ENCODE results near the gene SH3BP5. TPM values are rescaled to one million over a fixed set of nuclear protein-coding genes. Genes with fewer than 3 reads are reported as not detected.
A peak's percentile ranks its signal among the peaks of the same experiment; 100 is the strongest.
"Not testable (repeated sequence)": the region's sequence is repeated elsewhere in the genome, so short reads cannot be mapped to it uniquely, and the experiment has no call there.

Gene SH3BP5
- total and polyA plus RNA-seq, 2 experiments from 2014 or later, result 15.9 to 16.3 TPM

DNA sequence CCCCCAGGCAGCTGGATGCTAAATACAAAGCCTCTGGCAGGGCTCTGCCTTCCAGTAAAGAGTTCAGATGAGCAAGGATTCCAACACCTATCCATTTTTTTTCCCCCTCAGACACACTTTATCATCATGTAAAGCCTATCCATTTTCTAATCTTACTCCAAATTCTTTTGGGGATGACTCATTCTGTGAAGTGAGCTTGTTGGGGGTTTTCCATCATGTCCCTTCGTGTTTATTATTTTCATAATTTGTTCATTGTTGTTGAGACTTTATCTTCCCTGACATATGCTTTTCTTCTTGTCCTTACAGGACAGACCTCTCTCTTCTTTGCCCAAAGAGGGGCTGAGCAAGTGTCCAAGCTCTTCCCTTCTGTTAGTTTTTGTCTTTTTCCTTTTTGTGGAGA, 34.7 kb upstream of the SH3BP5 start:
- Histone ChIP-seq H3K79me2 (no peaks in the 10 kb centered on the region), H4K20me1 (ENCODE audit: insufficient read depth, poor library complexity, severe bottlenecking) (no peaks in the 10 kb centered on the region), H3K36me3 (replicated peaks; ENCODE audit: insufficient read depth, low read depth) (no peaks in the 10 kb centered on the region), H3K9me2 (replicated peaks; ENCODE audit: insufficient read depth) (no peaks in the 10 kb centered on the region), H3K27me3 (no peaks in the 10 kb centered on the region), H3K27ac (no peak overlapping the region), H3K9me3 (ENCODE audit: low read depth) (no peaks in the 10 kb centered on the region), H2AFZ (no peak overlapping the region), H3K4me1 (ENCODE audit: insufficient read depth) (peaks cover 4% of the 10 kb centered on the region), H3K4me3 (no peak overlapping the region), H3K4me2 (no peak overlapping the region)
- TF ChIP-seq EZH2phosphoT487 (IDR thresholded peaks at IDR 0.05; ENCODE audit: low read depth, severe bottlenecking, unreplicated experiment), result no peak
- WGBS (ENCODE audit: low lambda C conversion rate, missing lambda C conversion rate), result 44% methylated on average over 1 of the region's 1 CpG
- no peak for DNase-seq (ENCODE audit: low spot score)

DNA sequence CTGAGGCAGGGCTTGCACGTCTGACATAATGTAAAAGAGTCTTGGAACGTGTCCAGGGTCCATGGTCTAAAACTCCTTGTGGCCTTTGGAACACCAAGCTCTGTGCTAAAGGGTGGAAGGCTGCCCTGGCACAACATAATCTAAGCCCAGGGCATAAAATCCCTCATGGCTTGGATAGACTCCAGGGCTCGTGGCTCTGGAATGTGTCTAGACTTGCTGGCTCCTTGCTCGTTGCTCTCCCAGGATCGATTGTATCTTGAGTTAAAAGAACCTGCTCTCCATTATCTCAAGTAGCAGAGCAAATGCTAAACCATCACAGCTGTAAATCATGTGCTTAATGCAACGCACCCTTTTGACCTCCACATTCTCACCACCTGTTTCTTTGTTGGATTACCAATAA, 31.7 kb upstream of the SH3BP5 start:
- not testable (repeated sequence) for H3K4me1 ChIP-seq (ENCODE audit: insufficient read depth); H3K9me3 ChIP-seq (ENCODE audit: low read depth); H3K27me3 ChIP-seq; H3K4me2 ChIP-seq; H3K4me3 ChIP-seq; H3K36me3 ChIP-seq (replicated peaks; ENCODE audit: insufficient read depth, low read depth); H4K20me1 ChIP-seq (ENCODE audit: insufficient read depth, poor library complexity, severe bottlenecking); H2AFZ ChIP-seq; H3K9me2 ChIP-seq (replicated peaks; ENCODE audit: insufficient read depth); H3K79me2 ChIP-seq; H3K27ac ChIP-seq
- 36% methylated on average over 6 of the region's 6 CpGs for WGBS (ENCODE audit: low lambda C conversion rate, missing lambda C conversion rate)
- DNase-seq (ENCODE audit: low spot score), result peak; percentile 41

DNA sequence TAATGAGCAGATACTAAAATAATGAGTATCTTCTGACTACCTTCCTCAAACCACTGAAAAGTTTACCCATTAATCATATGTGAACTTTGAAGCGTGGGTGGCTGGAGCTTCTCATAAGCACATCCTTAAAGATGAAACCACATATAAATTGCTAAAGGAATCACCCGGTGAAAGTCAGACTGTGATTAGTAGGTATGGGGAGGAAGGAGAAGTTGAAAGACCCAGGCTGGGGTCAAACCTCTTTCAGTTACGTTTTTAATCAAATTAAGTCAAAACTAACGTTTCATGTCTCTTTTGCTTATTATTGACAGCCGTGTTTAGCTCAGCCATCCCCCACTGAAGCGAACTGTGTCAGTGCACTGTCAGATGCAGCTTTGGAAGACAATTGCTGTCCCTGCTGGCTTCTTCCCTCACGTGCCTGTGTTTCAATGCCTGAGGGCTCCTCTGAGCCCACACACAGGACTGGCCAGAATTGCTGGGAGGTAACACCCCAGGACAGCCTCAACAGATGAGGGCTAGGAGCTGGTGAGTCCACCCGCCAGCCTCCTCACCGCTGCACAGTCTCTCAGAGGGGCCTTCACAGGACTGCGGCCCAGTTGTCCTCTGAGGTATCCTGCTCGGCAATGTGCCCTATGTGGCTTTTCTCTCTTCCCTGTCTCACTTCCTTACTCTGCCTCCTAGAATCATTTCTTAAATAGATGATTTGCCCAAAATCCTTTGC, 29.3 kb upstream of the SH3BP5 start:
- DNase-seq (ENCODE audit: low spot score), result no peak
- Histone ChIP-seq H3K4me3 (no peak overlapping the region), H3K27ac (no peak overlapping the region), H3K36me3 (replicated peaks; ENCODE audit: insufficient read depth, low read depth) (no peaks in the 10 kb centered on the region), H3K27me3 (no peaks in the 10 kb centered on the region), H4K20me1 (ENCODE audit: insufficient read depth, poor library complexity, severe bottlenecking) (no peaks in the 10 kb centered on the region), H3K9me3 (ENCODE audit: low read depth) (no peaks in the 10 kb centered on the region), H3K4me2 (no peak overlapping the region), H3K4me1 (ENCODE audit: insufficient read depth) (peaks cover 7% of the 10 kb centered on the region), H2AFZ (no peak overlapping the region), H3K9me2 (replicated peaks; ENCODE audit: insufficient read depth) (no peaks in the 10 kb centered on the region), H3K79me2 (no peaks in the 10 kb centered on the region)
- TF ChIP-seq EZH2 (IDR thresholded peaks at IDR 0.05; ENCODE audit: borderline replicate concordance) (no peak), CTCF (IDR thresholded peaks at IDR 0.05; ENCODE audit: poor library complexity) (no peak), EZH2phosphoT487 (IDR thresholded peaks at IDR 0.05; ENCODE audit: low read depth, severe bottlenecking, unreplicated experiment) (no peak)
- 62% methylated on average over 11 of the region's 11 CpGs for WGBS (ENCODE audit: low lambda C conversion rate, missing lambda C conversion rate)

- Histone ChIP-seq H3K9me3 (ENCODE audit: low read depth) (no peaks in the 10 kb centered on the region), H3K4me2 (no peak overlapping the region), H3K79me2 (no peaks in the 10 kb centered on the region), H2AFZ (no peak overlapping the region), H3K4me1 (ENCODE audit: insufficient read depth) (peaks cover 7% of the 10 kb centered on the region), H4K20me1 (ENCODE audit: insufficient read depth, poor library complexity, severe bottlenecking) (no peaks in the 10 kb centered on the region), H3K27me3 (no peaks in the 10 kb centered on the region), H3K36me3 (replicated peaks; ENCODE audit: insufficient read depth, low read depth) (no peaks in the 10 kb centered on the region), H3K4me3 (no peak overlapping the region), H3K9me2 (replicated peaks; ENCODE audit: insufficient read depth) (no peaks in the 10 kb centered on the region), H3K27ac (no peak overlapping the region)
- DNase-seq (ENCODE audit: low spot score), result no peak
- no peak for TF ChIP-seq EZH2 (IDR thresholded peaks at IDR 0.05; ENCODE audit: borderline replicate concordance)
- TF ChIP-seq EZH2phosphoT487 (IDR thresholded peaks at IDR 0.05; ENCODE audit: low read depth, severe bottlenecking, unreplicated experiment), result no peak
- TF ChIP-seq CTCF (IDR thresholded peaks at IDR 0.05; ENCODE audit: poor library complexity), result no peak
- WGBS (ENCODE audit: low lambda C conversion rate, missing lambda C conversion rate), result 38% methylated on average over 1 of the region's 1 CpG
Measured at GRCh38 chr3:15360788-15361493, 28.6 kb upstream of the SH3BP5 start.

Data from hepatocyte (in vitro differentiated cells).